RCC 7860 (cell line): ENCODE results near the gene NEU3.
"Not testable (repeated sequence)": the region's sequence is repeated elsewhere in the genome, so short reads cannot be mapped to it uniquely, and the experiment has no call there.

Experiments used
- DNase-seq: peaks from one replicate; pipeline ENCODE4 v3.0.0-alpha.2; 2015; ENCODE audit warnings: low spot score
- FAIRE-seq: peaks from 2 replicates; lab custom pipeline; 2012; peaks lifted over from hg19 to GRCh38; lab: Jason Lieb, UNC

The NEU3 gene

DNA sequence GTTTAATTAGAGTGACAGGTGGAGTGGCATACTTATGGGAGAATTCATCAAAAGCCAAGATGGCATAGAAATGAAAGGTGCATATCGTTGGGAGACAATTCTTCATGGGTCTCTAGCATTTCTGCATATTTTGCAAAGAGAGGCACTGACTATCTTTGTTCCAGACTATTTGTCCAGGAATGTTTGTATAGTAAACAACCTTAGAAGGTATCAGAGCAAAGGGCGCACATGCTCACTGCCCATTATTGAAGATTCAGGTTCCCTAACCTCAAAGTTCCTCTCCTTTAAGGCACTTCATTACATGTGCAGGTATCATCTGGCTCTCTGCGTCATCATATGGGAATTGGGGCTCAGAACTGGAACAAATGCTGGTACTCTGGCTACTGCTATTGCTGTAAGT lies 4.7 kb upstream of the NEU3 start:
- FAIRE-seq, result no peak
- DNase-seq, result no peak

DNA sequence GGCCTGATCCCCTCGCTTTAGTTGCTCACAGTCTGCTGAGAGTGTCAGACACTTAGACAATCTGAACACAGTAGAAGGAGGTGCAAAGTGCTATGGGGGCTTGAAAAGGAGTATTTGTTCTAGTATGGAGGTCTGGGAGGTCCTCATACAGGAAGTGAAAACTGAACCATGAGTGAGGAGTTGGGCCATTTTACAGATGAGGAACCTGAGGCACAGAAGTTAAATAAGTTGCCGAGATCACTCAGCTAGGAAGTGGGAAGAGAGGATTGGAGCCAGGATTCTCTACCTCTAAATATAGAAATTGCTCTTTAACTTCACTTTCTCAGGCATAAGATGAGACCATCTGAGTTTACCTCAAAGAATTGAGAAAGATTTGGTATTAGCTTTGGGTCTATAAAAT lies 4.0 kb upstream of the NEU3 start:
- no peak for FAIRE-seq
- DNase-seq, result no peak

DNA sequence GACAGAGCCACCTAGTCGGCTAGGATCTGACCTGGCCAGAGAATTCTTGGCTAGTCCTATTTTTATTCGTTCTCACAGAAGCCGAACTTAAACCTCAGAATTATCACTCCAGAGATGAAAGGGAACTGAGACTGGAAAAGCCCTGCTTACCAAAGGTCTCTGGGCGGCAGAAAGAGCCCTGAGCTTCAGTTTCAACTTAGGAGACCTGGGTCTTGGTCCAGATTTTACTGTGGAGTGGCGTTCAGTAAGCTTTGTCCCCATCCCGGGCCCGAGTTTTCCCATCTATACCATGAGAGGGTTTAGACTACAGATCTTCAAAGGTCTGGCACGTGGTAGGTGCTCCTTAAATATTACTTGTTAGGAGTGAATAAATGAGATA lies 516 bp downstream of the NEU3 start:
- DNase-seq (no peak), FAIRE-seq (no peak)

DNA sequence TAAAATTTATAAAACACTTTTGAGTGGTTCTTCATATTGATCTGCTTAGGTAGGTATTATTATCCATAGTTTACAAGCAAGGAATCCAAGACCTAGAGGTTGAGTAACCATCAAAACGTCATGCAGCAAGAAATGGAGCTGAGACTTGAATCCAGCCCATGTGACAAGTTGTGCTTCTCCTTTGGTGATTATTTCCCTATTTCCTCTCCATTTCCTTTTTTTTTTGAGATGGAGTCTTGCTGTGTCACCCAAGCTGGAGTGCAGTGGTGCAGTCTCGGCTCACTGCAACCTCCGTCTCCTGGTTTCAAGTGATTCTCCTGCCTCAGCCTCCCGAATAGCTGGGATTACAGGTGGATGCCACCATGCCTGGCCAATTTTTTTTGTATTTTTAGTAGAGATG lies 1.4 kb downstream of the NEU3 start:
- not testable (repeated sequence) for DNase-seq, FAIRE-seq

DNA sequence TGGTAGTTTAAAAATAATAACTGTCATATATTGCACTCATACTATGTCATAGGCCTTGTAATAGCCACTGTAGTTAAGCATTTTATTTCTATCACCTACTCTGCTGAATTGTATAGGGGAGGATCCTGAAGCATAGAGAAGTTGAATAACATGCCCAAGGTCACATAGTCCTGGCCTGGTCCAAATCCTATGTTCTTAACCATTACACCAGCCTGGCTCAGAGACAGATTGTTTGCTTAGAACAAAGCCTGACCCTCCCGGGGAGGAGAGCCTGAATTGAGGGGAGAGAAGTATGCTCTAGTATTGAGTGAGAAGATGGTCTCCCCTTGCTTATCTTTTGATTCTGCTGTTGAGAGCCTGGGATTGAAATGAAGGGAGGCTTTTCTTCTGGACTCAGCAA lies 2.2 kb downstream of the NEU3 start:
- no peak for FAIRE-seq
- DNase-seq, result no peak

DNA sequence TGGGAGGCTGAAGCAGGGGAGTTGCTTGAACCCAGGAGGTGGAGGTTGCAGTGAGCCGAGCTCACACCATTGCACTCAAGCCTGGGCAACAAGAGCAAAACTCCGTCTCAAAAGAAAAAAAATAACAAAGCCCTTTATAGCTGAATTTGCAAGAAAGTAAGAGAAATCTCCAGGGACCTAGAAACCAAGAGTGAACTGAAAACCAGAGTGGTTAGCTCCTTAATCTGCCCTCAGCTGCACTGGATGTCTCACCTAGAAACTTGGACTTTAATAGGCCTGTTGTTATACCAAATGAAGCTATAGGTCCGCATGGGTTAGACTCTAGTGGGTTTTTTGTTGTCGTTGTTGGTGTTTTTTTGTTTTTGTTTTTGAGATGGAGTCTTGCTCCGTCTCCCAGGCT lies 4.1 kb downstream of the NEU3 start:
- FAIRE-seq (no peak), DNase-seq (no peak)

DNA sequence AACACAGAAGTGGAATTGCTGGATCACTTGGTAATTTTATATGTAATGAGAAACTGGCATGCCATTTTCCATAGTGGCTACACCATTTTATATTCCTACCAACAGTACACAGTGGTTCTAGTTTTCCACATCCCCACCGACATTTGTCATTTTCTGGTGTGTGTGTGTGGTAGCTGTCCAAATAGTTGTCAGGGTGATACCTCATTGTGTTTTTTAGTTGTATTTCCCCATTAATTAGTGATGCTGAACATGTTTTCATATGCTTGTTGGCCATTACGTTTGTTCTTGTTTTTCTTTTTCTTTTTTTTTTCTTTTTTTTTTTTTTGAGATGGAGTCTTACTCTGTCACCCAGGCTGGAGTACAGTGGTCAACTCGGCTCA lies 12.2 kb downstream of the NEU3 start:
- FAIRE-seq (no peak), DNase-seq (no peak)

DNA sequence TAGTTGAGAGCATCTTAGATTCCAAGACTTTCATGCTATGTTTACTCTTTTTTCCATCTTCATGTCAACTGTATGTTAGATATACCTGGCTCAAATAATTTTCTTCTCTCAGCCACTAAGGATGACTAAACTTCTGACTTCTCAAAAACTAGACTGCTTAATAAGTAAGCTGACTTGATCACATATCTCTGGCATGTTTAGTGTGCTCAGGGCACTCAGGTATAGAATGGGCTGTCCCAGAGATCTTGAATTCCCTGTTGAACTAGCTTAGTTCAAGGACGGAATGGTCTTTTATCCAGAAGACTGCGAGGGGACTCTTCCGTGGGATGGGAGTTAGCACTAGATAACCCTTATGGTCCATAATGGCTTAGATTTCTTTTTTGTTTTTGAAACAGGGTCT lies 13.0 kb downstream of the NEU3 start:
- DNase-seq (no peak), FAIRE-seq (no peak)

DNA sequence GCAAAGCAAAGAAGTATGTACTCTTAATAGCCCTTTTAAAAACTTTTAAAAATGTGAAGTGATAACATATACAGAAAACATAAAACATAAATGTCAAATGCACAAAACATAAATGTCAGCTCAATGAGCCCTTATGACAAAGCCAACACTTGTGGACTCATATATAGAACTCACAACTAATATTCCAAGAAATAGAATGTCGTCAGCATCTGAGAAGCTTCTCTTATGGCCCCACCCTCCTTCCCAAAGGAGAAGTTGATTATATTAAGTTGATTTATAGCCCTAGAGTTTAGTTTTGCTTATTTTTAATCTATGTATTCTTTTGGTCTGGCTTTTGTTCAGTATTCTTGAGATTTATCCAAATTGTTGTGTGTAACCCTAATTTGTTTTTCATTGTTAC lies 13.8 kb downstream of the NEU3 start:
- no peak for DNase-seq
- no peak for FAIRE-seq

DNA sequence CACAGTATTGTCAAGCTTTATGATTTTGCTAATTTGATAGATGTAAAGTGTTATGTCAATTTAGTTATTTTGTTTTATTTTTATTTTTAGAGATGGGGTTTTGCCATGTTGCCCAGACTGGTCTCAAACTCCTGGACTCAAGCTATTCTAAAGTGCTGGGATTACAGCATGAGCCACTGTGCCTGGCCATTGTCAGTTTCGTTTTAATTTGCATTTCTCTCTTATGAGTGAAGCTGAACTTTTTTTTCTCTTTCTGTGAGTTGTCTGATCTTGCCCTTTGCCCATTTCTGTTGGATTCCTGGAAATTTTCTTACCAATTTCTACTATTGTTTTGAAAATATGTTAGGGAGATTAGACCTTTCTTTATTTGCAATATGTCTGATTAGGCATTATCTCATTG lies 15.5 kb downstream of the NEU3 start:
- FAIRE-seq (no peak), DNase-seq (no peak)

DNA sequence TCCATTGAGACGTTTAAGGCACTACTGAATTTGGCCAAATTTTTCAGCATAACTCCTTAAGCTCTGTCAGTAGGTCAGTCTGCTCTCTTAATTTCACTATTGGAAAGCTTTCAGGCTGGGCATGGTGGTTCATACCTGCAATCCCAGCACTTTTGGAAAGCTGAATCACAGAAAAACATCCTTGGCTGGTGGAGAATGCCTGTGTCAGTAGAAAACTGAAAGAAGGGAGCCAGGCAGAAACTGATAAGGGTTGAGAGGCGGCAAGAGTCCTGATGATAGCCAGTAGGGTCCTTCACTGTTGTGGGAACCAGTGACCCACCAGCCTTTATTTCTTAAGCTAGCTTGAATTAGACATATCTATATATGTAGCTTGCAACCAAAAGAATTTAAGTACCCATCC lies 22.6 kb downstream of the NEU3 start:
- DNase-seq, result no peak
- FAIRE-seq, result no peak

DNA sequence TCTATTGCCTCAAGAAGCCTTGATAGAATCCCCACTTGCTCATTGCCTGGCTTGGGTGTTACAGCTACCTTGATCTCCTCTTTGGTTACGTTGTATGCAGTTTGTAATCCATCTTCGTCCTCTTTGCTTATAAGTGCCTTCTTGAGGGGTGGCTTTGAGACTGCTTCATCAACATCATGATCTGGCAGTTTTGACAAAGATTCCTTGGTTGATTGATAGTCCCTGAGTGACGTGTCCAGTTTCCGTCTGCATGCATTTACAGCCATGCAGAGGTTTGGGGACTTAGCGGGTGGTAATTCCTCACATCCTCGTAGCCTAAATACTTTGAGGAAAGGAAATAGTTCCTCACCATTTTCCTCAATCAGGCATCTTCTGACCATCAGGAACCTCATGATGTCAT lies 23.1 kb downstream of the NEU3 start:
- DNase-seq (no peak), FAIRE-seq (no peak)

DNA sequence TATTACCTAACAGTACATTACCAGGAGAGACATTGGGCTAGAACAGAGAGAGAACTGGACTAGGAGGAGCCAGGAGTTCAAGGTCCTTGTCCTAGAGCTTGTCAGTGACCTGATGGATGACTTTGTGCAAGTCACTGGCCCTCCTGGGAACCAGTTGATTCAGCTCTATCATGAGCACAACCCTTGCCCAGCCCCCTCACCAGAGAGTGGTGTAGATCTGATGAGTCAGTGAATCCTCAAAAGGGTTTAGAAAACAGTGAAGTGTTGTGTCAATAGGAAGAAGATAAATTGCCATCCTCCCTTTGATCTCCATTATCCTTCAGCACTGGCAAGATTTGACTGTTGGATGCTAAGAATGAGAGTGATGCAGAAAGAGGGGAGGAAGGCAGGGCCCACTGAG lies 24.3 kb downstream of the NEU3 start:
- FAIRE-seq, result no peak
- DNase-seq, result no peak

DNA sequence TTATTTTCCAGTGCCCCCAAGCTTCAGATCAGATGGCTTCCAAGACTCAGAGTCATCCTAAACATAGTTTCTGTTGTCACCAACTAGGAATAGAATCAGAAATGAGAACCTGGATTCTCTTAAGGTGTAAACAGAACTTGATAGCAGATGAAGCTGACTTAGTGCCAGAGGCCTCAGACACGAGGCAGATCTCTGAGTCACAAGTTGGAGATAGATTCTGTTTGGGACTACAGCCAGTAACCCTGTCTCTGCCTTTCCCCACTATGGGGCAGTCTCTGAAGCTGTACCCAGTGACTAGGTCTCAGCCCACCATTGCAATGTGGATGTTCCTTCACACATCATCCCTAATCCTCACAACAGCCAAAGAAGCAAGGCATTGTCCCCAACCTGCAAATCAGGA lies 25.4 kb downstream of the NEU3 start:
- DNase-seq (no peak), FAIRE-seq (no peak)

DNA sequence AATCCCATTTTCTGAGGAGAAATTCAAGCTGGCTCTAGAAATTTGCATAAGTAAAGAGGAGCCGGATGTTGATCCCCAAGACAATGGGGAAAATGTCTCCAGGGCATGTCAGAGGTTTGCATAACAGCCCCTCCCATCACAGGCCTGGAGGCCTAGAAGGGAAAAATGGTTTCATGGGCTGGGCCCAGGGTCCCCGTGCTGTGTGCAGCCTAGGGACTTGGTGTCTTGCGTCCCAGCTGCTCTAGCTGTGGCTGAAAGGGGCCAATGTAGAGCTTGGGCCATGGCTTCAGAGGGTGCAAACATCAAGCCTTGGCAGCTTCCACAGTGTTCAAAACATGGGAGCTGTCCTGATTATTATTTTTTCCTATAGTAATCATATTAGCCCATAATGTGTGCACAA lies 30.5 kb downstream of the NEU3 start:
- not testable (repeated sequence) for DNase-seq, FAIRE-seq

DNA sequence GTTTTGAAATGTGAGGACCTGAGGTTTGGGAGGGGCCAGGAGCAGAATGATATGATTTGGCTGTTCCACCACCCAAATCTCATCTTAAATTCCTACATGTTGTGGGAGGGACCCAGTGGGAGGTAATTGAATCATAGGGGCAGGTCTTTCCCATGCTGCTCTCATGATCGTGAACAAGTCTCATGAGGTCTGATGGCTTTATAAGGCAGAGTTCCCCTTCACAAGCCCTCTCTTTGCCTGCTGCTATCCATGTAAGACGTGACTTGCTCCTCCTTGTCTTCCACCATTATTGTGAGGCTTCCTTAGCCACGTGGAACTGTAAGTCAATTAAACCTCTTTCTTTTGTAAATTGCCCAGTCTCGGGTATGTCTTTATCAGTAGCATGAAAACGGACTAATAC lies 31.6 kb downstream of the NEU3 start:
- FAIRE-seq, DNase-seq: not testable (repeated sequence)

DNA sequence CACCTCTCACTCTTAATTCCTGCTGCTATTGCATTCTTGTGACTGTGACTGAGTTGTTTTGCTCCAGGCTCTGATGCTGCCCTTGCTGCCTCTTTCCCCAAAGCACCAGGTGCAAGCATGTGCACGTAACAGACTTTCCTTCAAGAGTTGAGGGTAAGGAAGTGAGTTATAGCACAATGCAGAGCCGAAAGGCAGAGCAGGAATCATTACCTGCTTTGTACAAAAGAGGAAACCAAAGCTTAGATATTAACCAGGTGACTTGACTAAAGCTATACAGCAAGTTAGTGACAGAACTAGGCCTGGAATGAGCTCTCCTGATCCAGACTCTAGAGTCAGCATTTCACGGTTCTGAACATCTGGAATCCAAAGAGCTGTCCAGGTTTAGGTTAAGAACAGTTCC lies 33.6 kb downstream of the NEU3 start:
- DNase-seq (no peak), FAIRE-seq (no peak)

DNA sequence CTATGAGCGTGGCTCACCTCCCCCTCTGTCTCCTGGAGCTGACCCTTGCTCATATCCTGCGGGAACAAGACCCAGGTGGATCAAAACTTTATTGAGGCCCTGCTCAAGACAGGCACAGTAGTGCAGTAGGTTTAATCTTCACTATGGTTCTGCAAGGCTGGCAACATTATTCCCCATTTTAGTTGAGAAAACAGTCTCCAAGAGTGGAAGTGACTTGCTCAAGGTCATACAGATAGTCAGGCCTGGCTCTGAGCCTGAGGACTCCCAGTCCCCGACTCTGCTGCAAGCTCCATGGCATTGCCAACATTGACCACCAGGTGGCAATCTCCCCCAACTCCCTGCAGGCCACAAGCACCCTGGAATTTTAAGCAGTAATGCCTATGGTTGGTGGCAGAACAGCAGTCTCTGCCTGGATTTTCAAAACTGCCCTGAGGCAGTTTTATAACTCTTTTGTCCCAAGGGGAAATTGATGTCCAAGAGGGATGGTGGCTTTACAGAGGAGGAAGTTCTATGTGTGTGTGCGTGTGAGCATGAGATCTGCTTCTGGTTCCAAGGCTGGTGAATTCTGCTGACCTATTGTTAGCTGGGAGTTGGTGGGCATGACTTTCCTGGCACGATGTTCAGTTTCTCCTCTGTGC lies 34.1 kb downstream of the NEU3 start:
- DNase-seq (peak; percentile 52), FAIRE-seq (no peak)

DNA sequence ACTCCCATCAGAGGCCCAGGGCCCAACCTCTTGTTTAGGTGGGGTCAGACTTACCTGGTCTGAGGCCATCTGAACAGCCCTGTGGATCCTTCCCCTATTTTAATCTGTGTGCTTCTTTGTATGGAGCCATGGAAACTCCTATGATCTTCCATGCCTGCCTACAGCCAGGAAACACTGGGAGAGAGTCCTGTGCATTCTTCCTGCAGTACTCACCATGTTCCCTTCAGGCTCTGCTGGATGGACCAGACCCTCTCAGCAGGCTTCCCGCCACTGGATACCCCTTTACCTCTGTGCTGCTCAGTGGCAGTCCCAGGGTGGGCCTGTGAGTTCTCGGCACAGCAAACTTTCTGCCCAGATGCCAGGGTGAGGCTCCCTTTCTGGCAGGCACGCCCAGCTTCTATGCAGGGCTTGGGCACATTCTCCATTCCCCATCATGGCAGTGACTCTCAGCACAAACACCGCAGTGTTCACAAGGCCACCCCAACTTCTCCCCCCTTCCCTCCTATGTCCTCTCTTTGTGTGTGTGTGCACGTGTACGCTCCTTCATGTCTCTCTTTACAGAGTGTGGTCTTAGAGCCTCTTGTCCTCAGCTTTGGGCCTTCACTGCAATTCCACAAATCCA lies 34.8 kb downstream of the NEU3 start:
- FAIRE-seq, result no peak
- no peak for DNase-seq

DNA sequence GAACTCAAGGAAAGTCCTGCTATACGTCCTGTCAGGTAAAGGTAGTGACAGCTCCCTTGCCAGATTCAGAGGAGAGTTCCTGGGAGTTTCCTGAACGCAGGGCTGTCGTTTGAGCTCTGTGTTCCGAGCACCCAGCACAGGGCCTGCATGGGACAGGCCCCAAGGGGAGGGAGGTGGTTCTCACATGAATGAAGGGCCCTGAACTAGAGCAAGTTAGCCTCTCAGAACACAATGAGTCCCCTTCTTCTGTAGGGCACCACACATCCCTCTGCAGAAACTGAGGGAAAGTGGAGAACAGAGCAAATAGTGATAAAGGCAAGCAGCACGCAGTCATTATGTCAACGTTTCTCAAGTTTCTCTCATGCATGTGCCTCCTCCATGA lies 35.3 kb downstream of the NEU3 start:
- no peak for FAIRE-seq

DNA sequence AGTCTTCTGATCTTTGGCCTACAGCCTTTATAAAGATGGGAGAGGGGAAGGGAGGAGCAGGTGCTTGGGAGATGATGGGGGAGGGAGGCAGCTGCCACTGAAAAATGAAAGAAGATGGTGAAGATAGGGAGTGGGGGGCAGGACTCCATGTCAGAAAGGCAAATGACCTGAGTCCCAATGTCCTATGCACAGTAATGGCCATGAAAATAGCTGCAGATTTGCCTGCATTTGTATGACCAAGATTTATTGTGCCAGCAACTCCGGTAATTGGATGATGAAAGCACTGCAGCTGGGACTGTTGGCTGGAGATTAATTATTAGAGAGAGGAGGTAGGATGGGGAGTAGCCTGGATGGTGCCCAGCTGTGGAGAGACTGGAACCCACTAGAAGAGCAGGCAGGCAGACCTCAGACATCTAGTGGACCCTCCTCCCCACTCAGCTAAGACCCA lies 36.1 kb downstream of the NEU3 start:
- FAIRE-seq, result no peak
- DNase-seq, result no peak

More for the DNA sequence above, 35.3 kb downstream of the NEU3 start:
- DNase-seq, result no peak

DNA sequence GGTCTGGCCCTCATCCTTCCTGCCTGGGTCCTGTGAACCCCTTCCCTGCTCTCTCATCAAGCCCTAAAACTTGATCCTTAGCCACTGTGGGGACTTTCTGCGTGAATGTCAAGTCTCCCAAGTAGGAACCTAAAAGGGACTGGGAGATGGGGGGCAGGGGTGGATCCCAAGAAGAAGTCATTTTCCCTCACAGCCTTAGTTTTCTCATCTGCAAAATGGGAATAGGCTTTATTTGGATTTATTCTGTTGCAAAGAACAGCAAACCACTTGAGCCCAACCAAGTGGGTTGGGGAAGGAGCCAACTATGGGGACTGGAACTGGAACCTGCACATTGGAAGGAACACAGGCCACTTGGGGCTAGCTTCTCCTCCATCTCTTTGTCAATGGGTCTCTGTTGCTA lies 36.8 kb downstream of the NEU3 start:
- no peak for FAIRE-seq
- DNase-seq, result no peak

DNA sequence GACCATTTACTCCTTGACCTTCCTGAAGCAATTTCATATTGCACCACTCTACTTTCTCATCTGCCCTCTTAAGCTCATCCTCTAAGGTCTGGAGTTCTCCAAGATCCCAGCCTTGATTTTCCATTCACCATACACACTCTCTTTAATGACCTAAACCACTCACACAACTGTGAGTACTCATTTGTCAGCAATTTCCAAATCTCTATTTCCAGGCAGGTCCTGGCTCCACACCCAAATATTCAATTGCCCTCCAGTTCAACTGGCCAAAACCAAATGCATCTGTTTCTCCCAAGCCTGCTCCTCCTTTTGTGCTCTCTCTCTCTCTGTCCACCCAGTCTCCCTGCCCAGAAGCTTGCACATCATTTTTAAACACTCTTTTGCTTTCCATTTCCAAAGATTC lies 39.6 kb downstream of the NEU3 start:
- FAIRE-seq (no peak), DNase-seq (no peak)
